OCI-M2 (cell line): Measurements from ENCODE around the gene PTP4A1.
"Not testable (repeated sequence)": the region's sequence is repeated elsewhere in the genome, so short reads cannot be mapped to it uniquely, and the experiment has no call there.

ENCODE experiments used
- DNase-seq: peaks from one replicate; lab custom pipeline; 2025; ENCODE audit not compliant: unreplicated experiment; lab: John Stamatoyannopoulos, UW

PTP4A1 gene

DNA sequence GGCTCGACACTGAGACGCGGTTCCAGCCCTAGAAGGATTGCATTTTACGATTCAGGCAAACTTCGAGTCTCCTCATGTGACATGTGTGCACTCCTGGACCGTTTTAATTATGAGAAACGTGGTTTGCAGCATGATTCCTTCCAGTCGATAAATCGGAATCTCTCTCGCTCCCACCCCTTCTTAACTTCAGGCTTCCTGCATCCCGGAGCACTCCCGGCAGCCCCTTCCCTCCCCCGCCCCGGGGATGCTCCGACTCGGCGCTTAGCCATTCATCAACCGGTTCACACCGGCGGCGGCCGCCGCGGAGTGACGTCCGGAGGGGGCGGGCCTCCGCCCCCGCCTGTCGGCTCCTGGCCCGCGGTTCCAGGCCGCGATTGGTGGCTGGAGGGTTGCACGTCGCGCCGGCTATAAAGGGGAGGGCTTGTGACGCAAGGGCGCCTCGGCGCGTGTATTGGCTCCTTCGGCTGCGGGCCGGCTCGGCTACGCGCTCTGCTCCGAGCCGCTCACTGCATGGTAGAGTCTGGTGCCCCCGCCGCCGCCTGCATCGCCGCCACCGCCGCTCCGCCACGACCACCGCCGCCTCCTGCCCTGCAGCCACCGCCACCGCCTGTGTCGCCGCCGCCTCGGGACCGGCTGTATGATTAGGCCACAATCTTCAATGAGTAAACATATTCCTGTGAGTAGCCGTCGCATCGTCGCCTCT is at the start of gene PTP4A1, which contains the start of gene LOC128125822:
Gene PTP4A1, plus strand, starts transcription at position 437 of the 703 bp plus-strand sequence. CDS start 4,401 bp downstream, outside the sequence.
Gene LOC128125822, plus strand, starts transcription at position 437 of the 703 bp plus-strand sequence.
- peak; percentile 80 for DNase-seq

DNA sequence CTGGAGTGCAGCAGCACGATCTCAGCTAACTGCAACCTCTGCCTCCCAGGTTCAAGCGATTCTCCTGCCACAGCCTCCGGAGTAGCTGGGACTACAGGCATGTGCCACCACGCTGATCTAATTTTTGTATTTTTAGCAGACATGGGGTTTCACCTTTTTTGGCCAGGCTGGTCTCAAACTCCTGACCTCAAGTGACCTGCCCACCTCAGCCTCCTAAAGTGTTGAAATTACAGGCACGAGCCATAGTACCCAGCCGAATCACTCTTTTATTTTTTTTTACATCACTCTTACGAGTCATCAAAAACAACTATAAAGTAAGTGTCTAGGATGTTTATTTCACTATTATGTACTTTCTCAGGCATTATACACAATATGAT is 49.4 kb upstream of the PTP4A1 start:
- not testable (repeated sequence) for DNase-seq

DNA sequence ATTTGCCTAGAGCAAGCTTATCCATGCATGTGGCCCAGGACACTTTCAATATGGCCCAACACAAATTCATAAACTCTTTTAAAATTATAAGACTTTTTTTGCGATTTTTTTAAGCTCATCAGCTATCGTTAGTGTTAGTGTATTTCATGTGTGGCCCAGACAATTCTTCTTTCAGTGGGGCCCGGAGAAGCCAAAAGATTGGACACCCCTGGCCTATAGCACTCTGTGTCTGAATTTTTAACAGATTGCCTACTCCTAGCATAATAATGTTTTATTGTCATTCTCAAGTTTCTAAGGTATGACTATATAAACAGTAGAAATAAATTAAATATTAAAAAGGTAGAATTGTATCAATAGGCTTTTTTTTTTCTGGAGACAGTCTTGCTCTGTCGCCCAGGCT is 48.6 kb upstream of the PTP4A1 start:
- DNase-seq: no peak

DNA sequence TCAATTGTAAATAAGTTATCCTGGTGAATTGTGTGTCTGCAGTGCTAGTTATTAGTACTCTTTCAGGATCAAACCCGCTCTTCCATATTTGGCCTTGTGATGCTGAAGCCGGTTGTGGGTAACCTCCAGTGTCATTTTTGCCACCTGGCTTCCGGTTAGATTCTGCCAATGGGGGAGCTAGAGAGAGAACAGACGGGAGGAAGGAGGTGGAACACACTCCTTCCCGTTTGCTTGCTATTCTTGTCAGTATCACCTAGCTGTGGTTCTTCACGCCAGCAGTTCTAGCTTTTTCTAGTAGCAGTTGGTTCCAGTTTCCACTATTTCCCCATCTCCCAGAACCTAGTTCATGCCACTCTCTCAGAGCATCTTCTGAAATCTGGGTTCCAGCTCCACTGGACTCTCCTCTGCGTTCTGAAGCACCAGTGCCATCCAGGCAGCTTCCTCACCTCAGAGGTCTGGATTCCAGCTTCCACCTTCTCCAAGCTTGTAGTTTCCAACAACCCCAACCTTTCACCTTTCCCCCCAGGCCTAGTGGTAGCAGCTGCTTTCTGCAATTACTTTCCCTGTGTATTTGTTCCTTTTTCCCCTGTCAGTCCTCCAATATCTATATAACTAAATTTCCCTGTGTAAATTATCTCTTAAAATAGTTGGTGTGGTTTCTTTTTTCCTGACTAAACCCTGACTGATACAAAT is 46.9 kb upstream of the PTP4A1 start:
- no peak for DNase-seq

- no peak for DNase-seq
Measured at GRCh38 chr6:63526931-63527330, 45.3 kb upstream of the PTP4A1 start.

DNA sequence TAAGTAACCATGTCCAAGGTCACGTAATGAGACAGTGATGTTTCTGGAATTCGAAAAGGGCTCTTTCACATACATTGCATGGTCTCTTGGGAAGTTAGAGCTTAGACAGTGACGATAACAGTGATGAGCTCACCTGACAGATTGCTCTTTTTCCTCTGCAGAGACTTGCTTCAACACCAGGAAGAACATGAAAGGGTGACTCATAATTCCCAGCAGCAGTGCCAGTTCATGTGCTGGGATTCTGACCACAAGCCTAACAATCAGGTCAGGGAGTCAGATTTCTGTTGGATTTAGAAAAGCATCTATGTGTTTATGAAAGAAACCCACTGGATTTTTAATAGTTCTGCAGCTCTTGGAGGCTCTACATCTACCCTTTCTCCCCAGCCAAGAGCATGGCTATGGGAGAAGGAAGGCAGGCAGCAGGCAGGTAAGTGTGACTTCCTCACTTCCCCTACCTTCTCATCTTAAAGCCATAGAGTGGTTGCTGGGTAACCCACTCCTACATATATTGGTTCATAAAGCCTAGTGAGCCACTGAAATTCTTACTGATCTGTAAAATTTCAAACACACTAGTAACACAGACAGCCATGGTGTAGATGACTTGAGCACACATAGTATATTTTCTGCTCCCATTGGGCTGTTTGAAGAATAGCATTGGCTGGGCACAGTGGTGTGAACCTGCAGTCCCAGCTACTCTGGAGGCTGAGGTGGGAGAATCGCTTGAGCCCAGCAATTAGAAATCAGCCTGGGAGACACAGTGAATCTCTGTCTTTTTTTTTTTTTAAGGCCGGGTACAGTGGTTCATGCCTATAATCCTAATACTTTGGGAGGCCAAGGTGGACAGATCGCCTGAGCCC is 44.4 kb upstream of the PTP4A1 start:
- DNase-seq: no peak

DNA sequence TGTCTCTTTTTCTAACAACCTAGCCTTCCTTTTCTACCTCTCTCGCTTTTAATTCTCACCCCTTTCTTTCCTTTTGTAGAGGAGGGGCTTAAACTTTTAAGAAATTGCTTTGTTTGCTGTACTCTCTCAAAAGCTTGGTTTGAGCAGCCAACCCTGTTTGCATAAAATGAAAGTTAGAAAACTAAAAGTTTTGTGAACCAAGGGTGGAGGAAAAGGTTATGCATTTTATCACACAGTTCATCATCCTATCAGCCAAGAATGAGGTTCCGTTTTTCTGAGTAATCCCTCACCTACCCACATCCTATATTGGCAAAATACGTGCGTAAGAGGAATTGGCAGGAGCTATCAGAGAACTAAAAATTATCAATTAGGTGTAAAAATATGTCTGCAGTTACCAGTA is 42.8 kb upstream of the PTP4A1 start:
- no peak for DNase-seq

DNA sequence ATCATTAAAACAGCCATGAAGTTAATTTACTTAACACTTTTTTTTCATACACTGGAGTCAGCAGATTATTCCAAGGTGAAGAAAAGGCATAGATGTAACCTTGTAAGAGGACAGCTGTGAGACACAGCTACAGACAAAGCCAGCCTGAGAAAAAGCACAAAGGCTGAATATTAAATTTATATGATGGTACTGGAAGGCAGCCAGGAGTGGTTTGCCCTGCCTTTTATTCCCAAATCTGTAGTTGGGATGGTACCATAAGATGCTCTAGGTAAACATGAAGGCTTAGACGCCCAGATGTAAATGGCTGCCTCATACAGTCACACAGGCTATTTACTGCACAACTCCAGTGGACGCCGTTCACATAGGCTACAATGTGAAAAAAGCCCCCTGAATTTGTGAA is 42.1 kb upstream of the PTP4A1 start:
- DNase-seq: no peak

DNA sequence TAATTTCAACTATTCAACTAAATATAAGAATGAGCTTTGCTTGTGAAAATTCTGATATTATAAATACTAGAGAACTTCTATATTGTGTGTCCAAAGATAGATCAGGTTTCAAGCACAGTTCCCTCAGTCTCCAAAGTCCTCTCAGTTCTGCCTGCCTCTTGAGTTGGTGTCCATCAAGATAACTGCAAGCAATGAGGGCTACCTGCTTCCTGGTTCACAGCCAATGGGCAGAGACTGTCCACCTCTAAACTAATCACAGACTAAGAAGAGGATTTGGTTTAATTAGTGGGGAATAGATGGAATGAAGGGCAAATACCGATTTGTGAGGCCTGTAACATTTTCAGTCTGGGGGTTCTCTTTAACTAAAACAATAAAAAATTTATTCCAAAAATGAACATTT is 41.3 kb upstream of the PTP4A1 start:
- DNase-seq: no peak

- no peak for DNase-seq
Measured at GRCh38 chr6:63533026-63533425, 39.3 kb upstream of the PTP4A1 start.

- DNase-seq: no peak
Measured at GRCh38 chr6:63533952-63534351, 38.3 kb upstream of the PTP4A1 start.

- DNase-seq: no peak
Measured at GRCh38 chr6:63537201-63537958, 34.9 kb upstream of the PTP4A1 start.

- no peak for DNase-seq
Measured at GRCh38 chr6:63537959-63538300, 34.4 kb upstream of the PTP4A1 start.

GRCh38 chr6:63538550-63538949 is 33.7 kb upstream of the PTP4A1 start:
- no peak for DNase-seq

GRCh38 chr6:63543001-63543400 is 29.3 kb upstream of the PTP4A1 start:
- DNase-seq: no peak

DNA sequence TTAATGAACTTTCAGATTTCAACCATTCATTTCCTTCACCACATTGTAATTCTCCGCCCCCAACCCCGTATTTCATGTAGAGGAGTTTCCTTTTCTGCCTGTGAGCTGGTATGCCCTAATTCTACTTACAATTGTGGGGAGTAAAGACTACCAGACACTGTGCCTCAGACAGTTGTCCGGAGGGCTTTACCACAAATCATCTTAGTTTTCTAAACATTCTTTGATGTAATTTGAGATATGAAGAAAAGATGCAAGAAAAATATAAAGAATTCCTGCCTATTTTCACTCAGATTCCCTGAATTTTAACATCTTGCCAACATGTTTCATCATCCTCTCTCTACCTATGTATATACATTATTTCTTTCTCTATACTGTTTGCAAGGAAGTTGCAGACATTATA is 28.3 kb upstream of the PTP4A1 start:
- DNase-seq: no peak

DNA sequence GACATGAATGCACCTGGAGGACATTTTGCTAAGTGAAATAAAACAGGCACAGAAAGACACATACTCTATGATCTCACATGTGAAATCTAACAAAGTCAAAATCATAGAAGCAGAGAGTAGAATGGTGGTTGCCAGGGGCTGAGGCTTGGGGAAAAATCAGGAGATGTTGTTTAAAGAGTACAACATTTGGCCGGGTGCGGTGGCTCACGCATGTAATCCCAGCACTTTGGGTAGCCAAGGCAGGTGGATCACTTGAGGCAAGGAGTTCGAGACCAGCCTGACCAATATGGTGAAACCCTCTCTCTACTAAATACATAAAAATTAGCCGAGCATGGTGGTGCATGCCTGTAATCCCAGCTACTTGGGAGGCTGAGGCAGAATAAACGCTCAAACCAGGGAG is 26.0 kb upstream of the PTP4A1 start:
- DNase-seq: no peak

- DNase-seq: no peak
Measured at GRCh38 chr6:63546697-63547096, 25.6 kb upstream of the PTP4A1 start.

DNA sequence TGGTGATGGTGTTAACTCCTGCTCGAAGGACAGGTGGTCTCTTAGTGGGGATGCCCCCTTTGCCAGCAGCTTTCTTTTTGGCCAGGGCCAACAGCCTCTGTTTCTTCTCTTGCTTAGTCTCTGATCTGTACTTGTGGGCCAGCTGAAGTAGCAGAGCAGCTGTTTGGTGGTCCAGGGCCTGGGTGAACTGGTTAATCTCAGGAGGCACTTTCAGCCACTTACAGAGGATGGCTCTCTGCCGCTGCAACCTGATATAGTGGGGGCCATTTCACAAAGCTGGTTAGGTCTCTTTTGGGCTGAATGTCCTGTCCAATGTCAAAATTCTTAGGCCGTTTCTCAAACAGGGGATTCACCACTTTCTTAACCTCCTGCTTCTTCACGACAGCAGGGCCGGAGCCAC is 23.2 kb upstream of the PTP4A1 start:
- no peak for DNase-seq

DNA sequence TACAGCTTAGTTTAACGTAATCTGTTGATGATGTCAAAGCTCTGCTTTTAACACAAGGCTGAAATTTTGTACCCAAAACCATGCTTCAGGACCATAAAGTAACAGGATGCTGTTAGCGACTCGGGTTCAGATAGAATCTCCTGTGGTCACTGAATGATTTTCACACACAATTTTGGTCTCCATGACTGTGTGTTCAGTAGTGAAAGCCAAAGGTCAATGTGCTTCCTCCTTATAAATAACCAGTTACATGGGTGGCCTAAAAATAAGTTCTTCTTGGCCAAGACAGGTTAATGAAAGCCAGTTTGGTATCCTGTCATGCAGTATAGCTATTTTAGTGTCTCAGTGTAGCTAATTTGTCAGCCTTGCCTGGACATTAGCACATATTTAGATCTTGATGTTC is 19.1 kb upstream of the PTP4A1 start:
- no peak for DNase-seq

- DNase-seq: no peak
Measured at GRCh38 chr6:63553900-63554299, 18.4 kb upstream of the PTP4A1 start.
